GM15510 (cell line): ENCODE measurements around the gene HEBP1.

Source experiments
- POLR2A ChIP-seq: IDR thresholded peaks from 3 replicates; pipeline ENCODE4 v1.6.1; 2011; ENCODE audit warnings: borderline replicate concordance; ENCODE audit not compliant: insufficient read length; ENCODE audit errors: extremely low read depth

The HEBP1 gene

GRCh38 chr12:12926571-12927071, 73.4 kb downstream of the HEBP1 start:
- no peak for TF ChIP-seq POLR2A

GRCh38 chr12:12925388-12925787, 74.7 kb downstream of the HEBP1 start:
- TF ChIP-seq POLR2A, result no peak
